ENCODE results near the gene LMO7. TPM values are rescaled to one million over a fixed set of nuclear protein-coding genes. Genes with fewer than 3 reads are reported as not detected.

LMO7 gene
- total and polyA plus RNA-seq, 8 donors: 14.7 to 50.4 (median 29.1) TPM

DNA sequence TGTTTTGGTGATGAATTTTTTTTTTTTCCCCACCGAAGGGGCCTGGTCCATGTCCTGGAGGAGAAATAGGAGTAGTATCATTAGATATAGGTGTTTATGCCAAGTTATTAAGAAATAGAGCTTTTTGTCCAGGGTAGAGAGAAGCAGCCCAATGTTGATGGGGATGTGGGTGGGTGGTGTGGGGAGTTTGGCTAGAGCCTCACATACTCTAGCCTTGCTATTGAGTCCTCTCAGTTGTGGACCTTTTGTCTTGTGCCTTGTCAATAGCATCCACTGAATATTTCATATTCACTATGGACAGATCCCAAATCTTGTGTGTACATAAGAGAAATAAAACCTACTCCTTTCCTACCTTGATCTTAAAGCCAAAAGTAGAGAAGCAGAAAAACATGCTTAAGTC lies 134.0 kb downstream of the LMO7 start:
- Histone ChIP-seq H3K9me3 (peaks cover 0 to 3% (median 0%) of the 10 kb centered on the region in 4 donors), H3K27ac (no peak overlapping the region), H3K27me3 (no peaks in the 10 kb centered on the region), H3K36me3 (no peaks in the 10 kb centered on the region), H3K4me1 (peaks cover 5 to 31% (median 27%) of the 10 kb centered on the region in 3 donors), H3K4me3 (no peak overlapping the region)
- ATAC-seq (no peak), DNase-seq (no peak), FAIRE-seq (no peak)
- TF ChIP-seq, protein P1, sequence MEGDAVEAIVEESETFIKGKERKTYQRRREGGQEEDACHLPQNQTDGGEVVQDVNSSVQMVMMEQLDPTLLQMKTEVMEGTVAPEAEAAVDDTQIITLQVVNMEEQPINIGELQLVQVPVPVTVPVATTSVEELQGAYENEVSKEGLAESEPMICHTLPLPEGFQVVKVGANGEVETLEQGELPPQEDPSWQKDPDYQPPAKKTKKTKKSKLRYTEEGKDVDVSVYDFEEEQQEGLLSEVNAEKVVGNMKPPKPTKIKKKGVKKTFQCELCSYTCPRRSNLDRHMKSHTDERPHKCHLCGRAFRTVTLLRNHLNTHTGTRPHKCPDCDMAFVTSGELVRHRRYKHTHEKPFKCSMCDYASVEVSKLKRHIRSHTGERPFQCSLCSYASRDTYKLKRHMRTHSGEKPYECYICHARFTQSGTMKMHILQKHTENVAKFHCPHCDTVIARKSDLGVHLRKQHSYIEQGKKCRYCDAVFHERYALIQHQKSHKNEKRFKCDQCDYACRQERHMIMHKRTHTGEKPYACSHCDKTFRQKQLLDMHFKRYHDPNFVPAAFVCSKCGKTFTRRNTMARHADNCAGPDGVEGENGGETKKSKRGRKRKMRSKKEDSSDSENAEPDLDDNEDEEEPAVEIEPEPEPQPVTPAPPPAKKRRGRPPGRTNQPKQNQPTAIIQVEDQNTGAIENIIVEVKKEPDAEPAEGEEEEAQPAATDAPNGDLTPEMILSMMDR (IDR thresholded peaks at IDR 0.05): no peak
- WGBS, 2 donors: 88 to 90% methylated on average over 1 of the region's 1 CpG
- intact Hi-C loops (cut with DNase I): no loop called here

DNA sequence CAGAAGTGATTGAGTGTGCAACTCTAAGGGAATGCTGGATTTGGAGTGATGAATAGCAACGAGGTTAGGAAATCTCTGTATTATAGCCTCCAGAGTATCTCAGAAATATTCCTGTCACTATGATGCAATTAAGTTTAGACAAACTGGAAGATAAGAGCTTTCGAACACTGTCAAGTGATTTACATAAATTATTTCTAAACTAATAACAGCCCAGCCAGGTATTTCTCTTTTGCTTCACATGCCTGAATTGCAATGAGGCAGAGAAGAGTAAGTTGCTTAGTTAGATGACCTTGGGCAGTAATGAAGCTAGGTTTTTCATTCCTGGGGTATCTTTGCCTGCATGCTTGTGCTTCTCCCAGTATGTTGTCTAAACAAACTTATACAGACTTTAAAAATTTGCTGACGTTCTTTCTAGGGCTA lies 134.5 kb downstream of the LMO7 start:
- Histone ChIP-seq H3K9me3 (peaks cover 0 to 3% (median 0%) of the 10 kb centered on the region in 4 donors), H3K4me3 (no peak overlapping the region), H3K36me3 (no peaks in the 10 kb centered on the region), H3K4me1 (peaks cover under 1 to 27% (median 24%) of the 10 kb centered on the region in 3 donors), H3K27me3 (no peaks in the 10 kb centered on the region), H3K27ac (no peak overlapping the region)
- WGBS, 2 donors: 43 to 57% methylated on average over 3 of the region's 3 CpGs
- peak in 1 of 4 donors; percentile 20 for ATAC-seq
- DNase-seq: no peak
- intact Hi-C loops (cut with DNase I): no loop called here
- TF ChIP-seq, protein P1 (IDR thresholded peaks at IDR 0.05): no peak
- FAIRE-seq: no peak

DNA sequence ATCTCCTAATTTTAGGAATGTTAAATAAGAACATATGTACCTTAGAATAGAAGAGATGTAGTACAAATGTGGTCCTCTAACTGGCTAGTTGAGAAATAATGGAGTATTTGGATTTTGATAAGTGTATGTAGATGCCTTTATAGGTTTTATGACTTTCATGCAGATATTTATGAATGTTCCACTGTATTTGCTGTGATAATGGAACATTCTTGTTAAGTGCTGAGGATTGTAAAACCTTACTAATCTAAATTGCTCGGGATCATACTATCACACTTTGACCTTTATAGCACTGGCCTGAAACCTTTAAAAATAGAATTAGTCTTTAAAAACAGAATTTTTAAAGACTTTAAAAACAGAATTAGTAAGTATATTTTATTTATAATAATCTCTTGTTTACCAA lies 135.1 kb downstream of the LMO7 start:
- Histone ChIP-seq H3K4me1 (peaks cover 0 to 33% (median 24%) of the 10 kb centered on the region in 3 donors), H3K4me3 (no peak overlapping the region), H3K27ac (no peak overlapping the region), H3K36me3 (no peaks in the 10 kb centered on the region), H3K27me3 (no peaks in the 10 kb centered on the region), H3K9me3 (peaks cover 0 to 3% (median 0%) of the 10 kb centered on the region in 4 donors)
- no peak for ATAC-seq
- TF ChIP-seq, protein P1 (IDR thresholded peaks at IDR 0.05): no peak
- DNase-seq: no peak
- WGBS, 2 donors: 48 to 64% methylated on average over 1 of the region's 1 CpG
- intact Hi-C loops (cut with DNase I): no loop called here
- peak; percentile 76 for FAIRE-seq

DNA sequence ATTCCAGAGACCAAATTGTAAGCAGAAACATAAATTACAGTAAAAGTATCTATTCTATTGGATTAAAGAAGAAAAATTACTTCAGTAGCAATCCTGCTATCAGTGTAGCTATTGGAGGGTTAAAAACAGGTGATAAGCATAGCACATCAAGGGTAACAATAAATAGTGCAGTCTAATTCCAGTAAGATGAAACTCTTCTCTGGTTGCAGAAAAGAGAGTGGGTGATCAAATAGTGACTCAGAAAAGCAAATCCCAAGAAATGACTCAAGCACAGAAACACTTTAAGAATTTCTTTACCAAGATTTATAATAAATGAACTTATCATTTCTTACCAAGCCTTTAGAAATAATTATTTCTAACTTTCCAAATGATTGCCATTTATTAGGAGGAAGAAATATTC lies 135.7 kb downstream of the LMO7 start:
- no peaks in the 10 kb centered on the region for H3K36me3 ChIP-seq
- intact Hi-C loops (cut with DNase I): no loop called here
- peaks cover 0 to 1% (median 0%) of the 10 kb centered on the region in 4 donors for H3K9me3 ChIP-seq
- no peak overlapping the region for H3K4me3 ChIP-seq
- peaks cover 0 to 37% (median 24%) of the 10 kb centered on the region in 3 donors for H3K4me1 ChIP-seq
- H3K27ac ChIP-seq: peak overlapping the region in 1 of 4 donors; percentile 5
- H3K27me3 ChIP-seq: no peaks in the 10 kb centered on the region
- TF ChIP-seq, protein P1 (IDR thresholded peaks at IDR 0.05): no peak
- ATAC-seq (peak in 3 of 4 donors; percentile 45 to 71 (median 70)), FAIRE-seq (peak; percentile 69), DNase-seq (no peak)

DNA sequence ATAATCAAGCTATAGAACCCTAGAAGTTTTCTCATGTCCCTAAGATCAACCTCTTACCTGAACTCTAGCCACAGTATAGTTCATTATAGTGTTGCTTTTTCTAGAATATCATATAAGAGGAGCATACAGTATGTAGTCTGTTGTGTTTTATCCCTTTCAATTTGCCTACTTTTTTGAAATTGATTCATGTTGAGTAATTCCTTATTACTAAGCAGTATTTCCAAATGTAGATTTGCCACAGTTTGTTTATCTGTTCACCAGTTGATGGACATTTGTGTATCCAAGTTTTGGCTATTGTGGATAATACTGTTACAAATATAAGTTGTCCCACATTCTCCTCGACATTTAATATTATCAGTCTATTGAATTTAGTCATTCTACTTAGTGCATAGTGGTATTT lies 138.0 kb downstream of the LMO7 start:
- H3K27me3 ChIP-seq: no peaks in the 10 kb centered on the region
- H3K36me3 ChIP-seq: no peaks in the 10 kb centered on the region
- intact Hi-C loops (cut with DNase I): no loop called here
- 84 to 96% methylated on average over 1 of the region's 1 CpG for whole genome bisulfite sequencing, 2 donors
- H3K4me3 ChIP-seq: no peak overlapping the region
- H3K4me1 ChIP-seq: peaks cover 0 to 30% (median 16%) of the 10 kb centered on the region in 3 donors
- TF ChIP-seq, protein P1 (IDR thresholded peaks at IDR 0.05): no peak
- no peak for ATAC-seq
- no peaks in the 10 kb centered on the region for H3K9me3 ChIP-seq
- H3K27ac ChIP-seq: no peak overlapping the region
- no peak for DNase-seq
- FAIRE-seq: no peak

All from pancreas (tissue), 10 donors.